Superior temporal gyrus (tissue), 1 donor: ENCODE measurements around the gene SLC25A47.
"Not testable (repeated sequence)": the region's sequence is repeated elsewhere in the genome, so short reads cannot be mapped to it uniquely, and the experiment has no call there.

Experiments
- DNase-seq: peaks from one replicate; pipeline ENCODE4 v3.0.0-alpha.2; 2016; ENCODE audit errors: extremely low spot score

Gene SLC25A47

GRCh38 chr14:100327128-100327527, 4.0 kb downstream of the SLC25A47 start:
- DNase-seq = no peak

GRCh38 chr14:100328495-100329163, 5.5 kb downstream of the SLC25A47 start:
- DNase-seq = no peak

GRCh38 chr14:100329233-100330006, 6.3 kb downstream of the SLC25A47 start:
- no peak for DNase-seq

DNA sequence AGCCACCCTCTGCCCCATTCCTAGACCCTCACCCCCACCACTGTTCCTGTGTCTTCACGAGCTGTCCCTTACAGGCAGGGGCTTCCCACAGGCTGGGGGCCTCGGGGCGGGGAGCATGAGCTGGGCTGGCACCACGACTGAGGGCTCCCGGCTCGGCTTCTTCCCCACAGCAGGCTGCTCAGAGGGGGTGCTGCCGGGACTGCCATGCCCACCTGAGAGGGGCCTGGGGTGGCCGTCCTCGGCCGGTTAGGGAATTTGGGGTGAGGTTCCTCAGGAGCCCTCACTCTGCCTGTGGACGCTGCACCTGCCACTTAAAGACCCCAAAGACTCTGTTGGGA, 6.8 kb downstream of the SLC25A47 start:
- DNase-seq = no peak

GRCh38 chr14:100330388-100330931, 7.3 kb downstream of the SLC25A47 start:
- DNase-seq = no peak

DNA sequence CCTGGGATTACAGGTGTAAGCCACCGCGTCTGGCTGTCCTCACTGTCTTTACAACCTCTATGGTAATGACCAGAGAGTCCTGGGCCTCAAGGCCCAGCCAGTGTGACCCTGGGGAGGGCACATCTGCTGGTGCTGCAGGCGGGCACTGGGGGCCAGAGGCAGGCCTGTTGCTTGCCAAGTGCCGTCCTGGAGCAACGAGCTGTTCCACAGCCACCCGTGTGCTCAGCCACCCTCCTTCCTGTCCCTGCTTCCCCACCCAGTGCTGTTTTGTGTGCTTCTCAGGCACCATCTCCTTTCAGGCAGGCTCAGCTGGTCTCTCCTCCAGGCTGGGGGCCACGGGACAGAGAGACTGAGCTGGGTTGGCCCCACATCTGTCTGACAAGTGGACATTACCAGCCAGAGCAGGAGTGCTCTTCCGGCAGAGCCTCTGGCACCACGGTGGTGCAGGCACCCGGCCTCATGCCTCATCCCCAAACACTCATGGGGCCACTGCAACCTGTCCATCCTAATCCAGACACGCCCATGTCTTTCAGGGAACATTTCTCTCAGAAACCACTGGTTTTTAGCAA, 9.0 kb downstream of the SLC25A47 start:
- no peak for DNase-seq

GRCh38 chr14:100332797-100333196, 9.7 kb downstream of the SLC25A47 start:
- DNase-seq = no peak

DNA sequence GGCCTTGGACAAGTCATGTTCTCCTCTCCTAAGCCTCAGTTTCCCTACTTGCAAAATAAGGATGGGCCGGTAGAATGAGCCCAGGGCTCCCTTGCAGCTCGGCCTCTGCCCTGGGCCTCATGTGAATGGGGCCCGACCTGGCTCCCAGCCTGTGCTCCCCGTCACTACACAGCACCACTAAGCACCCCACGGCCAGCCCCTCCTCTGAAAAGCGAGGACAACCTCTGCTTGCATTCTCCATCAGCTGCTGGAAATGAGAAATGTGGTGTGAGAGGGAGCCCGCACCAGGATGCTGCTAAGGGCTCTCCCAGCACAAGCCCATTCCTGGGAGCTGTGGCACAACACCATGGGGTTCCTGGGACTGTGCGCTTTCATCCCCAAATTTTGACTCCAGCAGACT, 10.2 kb downstream of the SLC25A47 start:
- no peak for DNase-seq

- no peak for DNase-seq
These were observed 10.7 kb downstream of the SLC25A47 start for GRCh38 chr14:100333827-100334226.

- DNase-seq = no peak
These were observed 11.8 kb downstream of the SLC25A47 start for GRCh38 chr14:100334904-100335303.

- no peak for DNase-seq
These were observed 13.7 kb downstream of the SLC25A47 start for GRCh38 chr14:100336618-100337530.

- DNase-seq = no peak
These were observed 16.8 kb downstream of the SLC25A47 start for GRCh38 chr14:100339766-100340422.

- no peak for DNase-seq
These were observed 17.3 kb downstream of the SLC25A47 start for GRCh38 chr14:100340423-100340813.

DNA sequence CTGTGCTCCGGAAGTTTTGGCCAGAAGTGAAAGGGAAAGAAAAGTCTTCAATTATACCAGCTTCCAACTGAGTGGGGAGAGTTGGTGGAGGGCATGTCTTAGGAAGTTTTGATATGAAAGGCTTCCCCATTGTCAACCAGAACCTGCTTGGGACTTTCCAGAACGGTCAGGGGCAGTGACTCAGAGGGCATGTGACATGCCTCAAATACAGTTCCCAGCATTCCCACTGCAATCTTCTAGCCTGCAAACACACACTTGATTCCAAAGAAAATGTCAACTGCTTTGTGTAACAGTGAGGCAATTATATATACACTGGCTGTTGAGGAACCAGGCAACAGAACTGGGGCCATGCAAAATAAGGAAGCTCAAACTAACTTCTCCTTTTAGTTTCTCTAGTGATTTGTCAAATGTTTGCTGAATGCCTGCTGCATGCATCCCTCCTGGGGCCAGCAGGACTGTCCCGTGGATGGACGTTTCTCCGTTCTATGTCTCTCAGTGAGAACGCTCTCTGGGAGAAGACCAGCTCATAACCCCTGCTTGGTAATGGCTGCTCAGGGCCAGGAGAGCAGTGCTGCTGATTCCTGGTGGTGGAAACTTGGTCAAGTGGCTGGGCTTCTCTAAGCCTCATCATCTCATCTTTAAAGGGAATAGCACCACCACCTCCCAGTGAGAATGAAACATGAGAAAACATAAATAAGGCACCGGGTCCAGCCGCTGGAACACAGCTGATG, 18.3 kb downstream of the SLC25A47 start:
- peak; percentile 27 for DNase-seq

- no peak for DNase-seq
These were observed 19.1 kb downstream of the SLC25A47 start for GRCh38 chr14:100342195-100342594.

- not testable (repeated sequence) for DNase-seq
These were observed 19.7 kb downstream of the SLC25A47 start for GRCh38 chr14:100342826-100343225.

DNA sequence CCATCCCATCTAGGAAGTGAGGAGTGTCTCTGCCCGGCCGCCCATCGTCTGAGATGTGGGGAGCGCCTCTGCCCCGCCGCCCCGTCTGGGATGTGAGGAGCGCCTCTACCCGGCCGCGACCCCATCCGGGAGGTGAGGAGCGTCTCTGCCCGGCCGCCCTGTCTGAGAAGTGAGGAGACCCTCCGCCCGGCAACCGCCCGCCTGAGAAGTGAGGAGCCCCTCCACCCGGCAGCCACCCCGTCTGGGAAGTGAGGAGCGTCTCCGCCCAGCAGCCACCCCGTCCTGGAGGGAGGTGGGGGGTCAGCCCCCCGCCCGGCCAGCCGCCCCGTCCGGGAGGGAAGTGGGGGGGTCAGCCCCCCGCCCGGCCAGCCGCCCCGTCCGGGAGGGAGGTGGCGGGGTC, 21.5 kb downstream of the SLC25A47 start:
- not testable (repeated sequence) for DNase-seq

GRCh38 chr14:100345711-100346110, 22.6 kb downstream of the SLC25A47 start:
- no peak for DNase-seq

GRCh38 chr14:100346306-100347091, 23.4 kb downstream of the SLC25A47 start:
- DNase-seq = no peak

GRCh38 chr14:100348253-100348729, 25.2 kb downstream of the SLC25A47 start:
- DNase-seq = no peak
